ENCODE results near the gene SRSF3.

GRCh38 chr6:36629784-36630183 lies 35.6 kb downstream of the SRSF3 start:
- TF ChIP-seq POLR2A (IDR thresholded peaks at IDR 0.05) (no peak), CTCF (IDR thresholded peaks at IDR 0.05) (no peak)

Data from upper lobe of left lung (tissue), 4 donors.